ENCODE results near the gene BPGM. TPM values are rescaled to one million over a fixed set of nuclear protein-coding genes. Genes with fewer than 3 reads are reported as not detected.

Gene BPGM
- polyA plus RNA-seq, 3 donors: 3.9 to 20.6 (median 18.4) TPM

DNA sequence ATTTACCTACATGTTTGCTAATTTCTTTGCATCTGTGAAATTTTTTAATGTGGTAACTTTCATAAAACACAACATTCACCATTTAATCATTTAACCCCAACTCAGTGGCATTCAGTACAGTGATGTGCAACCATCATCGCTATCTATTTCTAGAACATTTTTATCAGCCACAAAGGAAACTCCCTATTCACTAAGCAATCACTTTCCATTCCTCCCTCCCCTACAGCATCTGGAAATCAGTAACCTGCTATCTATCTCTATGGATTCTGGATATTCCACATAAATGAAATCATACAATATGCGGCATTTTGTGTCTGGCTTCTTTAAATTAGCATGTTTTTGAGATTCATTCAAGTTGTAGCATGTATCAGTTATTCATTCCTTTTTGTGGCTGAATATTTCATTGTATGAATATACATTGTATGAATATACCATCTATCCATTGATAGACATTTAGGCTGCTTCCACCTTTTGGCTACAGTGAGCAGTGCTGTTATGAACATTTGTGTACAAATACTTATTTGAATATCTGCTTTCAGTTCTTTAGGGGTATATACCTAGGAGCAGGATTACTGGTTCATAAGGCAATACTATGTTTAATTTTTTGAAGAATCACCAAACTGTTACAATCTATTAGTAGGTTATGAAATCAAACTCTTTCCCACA is 19.4 kb upstream of the BPGM start:
- H3K36me3 ChIP-seq (replicated peaks in 1 of 2; ENCODE audit: control insufficient read depth in 1 of 2, insufficient read depth in 2 of 2, low read length in 2 of 2): no peaks in the 10 kb centered on the region
- no peak overlapping the region for H3K4me2 ChIP-seq (replicated peaks; ENCODE audit: extremely low read depth, low read length, poor library complexity, severe bottlenecking)
- H3K27ac ChIP-seq (ENCODE audit: low read depth in 1 of 2, low read length in 2 of 2): no peak overlapping the region
- Mint-ChIP-seq H3K4me1 (peaks cover 3% of the 10 kb centered on the region), H3K4me3 (no peak overlapping the region), H3K9me3 (no peaks in the 10 kb centered on the region), H3K27ac (no peak overlapping the region), H3K27me3 (ENCODE audit: low read depth in 3 of 3) (peaks cover 0 to 7% (median 2%) of the 10 kb centered on the region in 3 donors), H3K36me3 (no peaks in the 10 kb centered on the region)
- no peaks in the 10 kb centered on the region for H3K79me2 ChIP-seq (ENCODE audit: insufficient read depth, low read length)
- no peaks in the 10 kb centered on the region for H4K20me1 ChIP-seq (ENCODE audit: insufficient read depth, low read length)
- H3K4me1 ChIP-seq (ENCODE audit: control insufficient read depth in 1 of 2, insufficient read depth in 2 of 2, low read length in 2 of 2): no peaks in the 10 kb centered on the region
- intact Hi-C loops (cut with micrococcal nuclease): no loop called here
- H3K27me3 ChIP-seq (ENCODE audit: control insufficient read depth in 2 of 2, insufficient read depth in 2 of 2, low read length in 2 of 2): peaks cover 2 to 7% of the 10 kb centered on the region in 2 donors
- TF ChIP-seq, protein P1, sequence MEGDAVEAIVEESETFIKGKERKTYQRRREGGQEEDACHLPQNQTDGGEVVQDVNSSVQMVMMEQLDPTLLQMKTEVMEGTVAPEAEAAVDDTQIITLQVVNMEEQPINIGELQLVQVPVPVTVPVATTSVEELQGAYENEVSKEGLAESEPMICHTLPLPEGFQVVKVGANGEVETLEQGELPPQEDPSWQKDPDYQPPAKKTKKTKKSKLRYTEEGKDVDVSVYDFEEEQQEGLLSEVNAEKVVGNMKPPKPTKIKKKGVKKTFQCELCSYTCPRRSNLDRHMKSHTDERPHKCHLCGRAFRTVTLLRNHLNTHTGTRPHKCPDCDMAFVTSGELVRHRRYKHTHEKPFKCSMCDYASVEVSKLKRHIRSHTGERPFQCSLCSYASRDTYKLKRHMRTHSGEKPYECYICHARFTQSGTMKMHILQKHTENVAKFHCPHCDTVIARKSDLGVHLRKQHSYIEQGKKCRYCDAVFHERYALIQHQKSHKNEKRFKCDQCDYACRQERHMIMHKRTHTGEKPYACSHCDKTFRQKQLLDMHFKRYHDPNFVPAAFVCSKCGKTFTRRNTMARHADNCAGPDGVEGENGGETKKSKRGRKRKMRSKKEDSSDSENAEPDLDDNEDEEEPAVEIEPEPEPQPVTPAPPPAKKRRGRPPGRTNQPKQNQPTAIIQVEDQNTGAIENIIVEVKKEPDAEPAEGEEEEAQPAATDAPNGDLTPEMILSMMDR (IDR thresholded peaks at IDR 0.05): no peak
- no peak overlapping the region for H3K4me3 ChIP-seq (replicated peaks in 1 of 3; ENCODE audit: low read depth in 2 of 3, low read length in 3 of 3)
- no peaks in the 10 kb centered on the region for H3K9me3 ChIP-seq (replicated peaks in 1 of 2; ENCODE audit: control insufficient read depth in 1 of 2, insufficient read depth in 1 of 2, low read length in 2 of 2)
- H3K9ac ChIP-seq (ENCODE audit: insufficient read depth, low read length, poor library complexity, severe bottlenecking): no peak overlapping the region
- 100% methylated on average over 1 of the region's 2 CpGs for WGBS (ENCODE audit: insufficient coverage)
- no peak for DNase-seq
- no peak overlapping the region for H2AFZ ChIP-seq (ENCODE audit: insufficient read depth, low read depth, low read length, poor library complexity, severe bottlenecking)

DNA sequence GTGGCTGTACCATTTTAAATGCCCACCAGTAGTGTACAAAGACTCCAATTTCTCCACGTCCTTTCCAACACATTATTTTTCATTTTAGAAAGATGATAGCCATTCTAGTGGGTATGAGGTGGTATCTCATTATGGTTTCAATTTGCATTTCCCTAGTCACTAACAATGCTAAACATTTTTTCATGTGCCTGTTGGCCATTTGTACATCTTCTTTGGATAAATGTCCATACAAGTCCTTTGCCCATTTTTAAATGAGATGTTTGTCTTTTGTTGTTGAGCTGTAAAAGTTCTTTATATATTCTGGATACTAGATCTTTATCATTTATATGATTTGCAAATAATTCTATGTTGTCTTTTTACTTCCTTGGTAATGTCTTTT is 18.9 kb upstream of the BPGM start:
- H3K9ac ChIP-seq (ENCODE audit: insufficient read depth, low read length, poor library complexity, severe bottlenecking): no peak overlapping the region
- no peak for DNase-seq
- no peak overlapping the region for H3K27ac Mint-ChIP-seq
- no peak overlapping the region for H2AFZ ChIP-seq (ENCODE audit: insufficient read depth, low read depth, low read length, poor library complexity, severe bottlenecking)
- intact Hi-C loops (cut with micrococcal nuclease): no loop called here
- H4K20me1 ChIP-seq (ENCODE audit: insufficient read depth, low read length): no peaks in the 10 kb centered on the region
- no CpG with 5 or more reads among the region's 1 CpG for WGBS (ENCODE audit: insufficient coverage)
- no peak overlapping the region for H3K4me2 ChIP-seq (replicated peaks; ENCODE audit: extremely low read depth, low read length, poor library complexity, severe bottlenecking)
- H3K36me3 Mint-ChIP-seq: no peaks in the 10 kb centered on the region
- TF ChIP-seq, protein P1 (IDR thresholded peaks at IDR 0.05): no peak
- H3K9me3 ChIP-seq (replicated peaks in 1 of 2; ENCODE audit: control insufficient read depth in 1 of 2, insufficient read depth in 1 of 2, low read length in 2 of 2): no peaks in the 10 kb centered on the region
- H3K4me3 Mint-ChIP-seq: no peak overlapping the region
- peaks cover 2 to 7% of the 10 kb centered on the region in 2 donors for H3K27me3 ChIP-seq (ENCODE audit: control insufficient read depth in 2 of 2, insufficient read depth in 2 of 2, low read length in 2 of 2)
- H3K79me2 ChIP-seq (ENCODE audit: insufficient read depth, low read length): no peaks in the 10 kb centered on the region
- peaks cover 3% of the 10 kb centered on the region for H3K4me1 Mint-ChIP-seq
- H3K27ac ChIP-seq (ENCODE audit: low read depth in 1 of 2, low read length in 2 of 2): no peak overlapping the region
- H3K4me3 ChIP-seq (replicated peaks in 1 of 3; ENCODE audit: low read depth in 2 of 3, low read length in 3 of 3): no peak overlapping the region
- H3K4me1 ChIP-seq (ENCODE audit: control insufficient read depth in 1 of 2, insufficient read depth in 2 of 2, low read length in 2 of 2): no peaks in the 10 kb centered on the region
- H3K36me3 ChIP-seq (replicated peaks in 1 of 2; ENCODE audit: control insufficient read depth in 1 of 2, insufficient read depth in 2 of 2, low read length in 2 of 2): no peaks in the 10 kb centered on the region
- no peaks in the 10 kb centered on the region for H3K9me3 Mint-ChIP-seq
- H3K27me3 Mint-ChIP-seq (ENCODE audit: low read depth in 3 of 3): peaks cover 0 to 7% (median 2%) of the 10 kb centered on the region in 3 donors

Data from CD14-positive monocyte (primary cell).